Spinal cord (tissue), 10 donors: ENCODE results near the gene MAN1C1. TPM values are rescaled to one million over a fixed set of nuclear protein-coding genes. Genes with fewer than 3 reads are reported as not detected.

ENCODE experiments used
- DNase-seq, 6 donors: peaks; one replicate each; pipeline versions ENCODE4 v3.0.0 to v3.0.0-alpha.2; 2013 to 2015; ENCODE audit warnings: low spot score in 6 of 6, low read depth in 4 of 6
- H3K27ac ChIP-seq: one replicate; pipeline ENCODE4 v1.5.1; 2013; ENCODE audit warnings: low read depth, low read length, control low read depth
- H3K27me3 ChIP-seq: one replicate; pipeline ENCODE4 v1.6.1; 2013; ENCODE audit warnings: low read length; ENCODE audit not compliant: control insufficient read depth, insufficient read depth
- H3K36me3 ChIP-seq: one replicate; pipeline ENCODE4 v1.6.1; 2013; ENCODE audit warnings: low read length; ENCODE audit not compliant: control insufficient read depth, insufficient read depth
- H3K4me1 ChIP-seq: one replicate; pipeline ENCODE4 v1.6.1; 2013; ENCODE audit warnings: low read length; ENCODE audit not compliant: control insufficient read depth, insufficient read depth
- H3K4me3 ChIP-seq: one replicate; pipeline ENCODE4 v1.5.1; 2013; ENCODE audit warnings: low read depth, low read length, control low read depth
- H3K9me3 ChIP-seq: one replicate; pipeline ENCODE4 v1.6.1; 2013; ENCODE audit warnings: low read length; ENCODE audit not compliant: control insufficient read depth, insufficient read depth
- WGBS: methylation state at CpG from one replicate; pipeline ENCODE4 v1.1.5; 2013; ENCODE audit warnings: missing lambda C conversion rate; ENCODE audit not compliant: insufficient coverage; 5-methylcytosine and 5-hydroxymethylcytosine counted together
- polyA plus RNA-seq, 2 donors: library from polyadenylated mRNA; unstranded; fragments of 120-200 nt; gene quantifications; one replicate each; pipeline ENCODE4 v1.2.1, GENCODE V29; 2013; ENCODE audit not compliant: insufficient read length in 2 of 2
- total RNA-seq, 2 donors: library from RNA; depleted of rRNA in 1 of 2; stranded (reverse); fragments of 120-200 nt in 1 of 2; fragments of >200 nt in 1 of 2; gene quantifications; one replicate each; pipeline versions ENCODE4 v1.2.3 to v1.2.4, GENCODE V29; 2013 to 2014
- donor health status: healthy.

The MAN1C1 gene
- total and polyA plus RNA-seq, 4 donors = 18.4 to 59.7 (median 49.4) TPM

DNA sequence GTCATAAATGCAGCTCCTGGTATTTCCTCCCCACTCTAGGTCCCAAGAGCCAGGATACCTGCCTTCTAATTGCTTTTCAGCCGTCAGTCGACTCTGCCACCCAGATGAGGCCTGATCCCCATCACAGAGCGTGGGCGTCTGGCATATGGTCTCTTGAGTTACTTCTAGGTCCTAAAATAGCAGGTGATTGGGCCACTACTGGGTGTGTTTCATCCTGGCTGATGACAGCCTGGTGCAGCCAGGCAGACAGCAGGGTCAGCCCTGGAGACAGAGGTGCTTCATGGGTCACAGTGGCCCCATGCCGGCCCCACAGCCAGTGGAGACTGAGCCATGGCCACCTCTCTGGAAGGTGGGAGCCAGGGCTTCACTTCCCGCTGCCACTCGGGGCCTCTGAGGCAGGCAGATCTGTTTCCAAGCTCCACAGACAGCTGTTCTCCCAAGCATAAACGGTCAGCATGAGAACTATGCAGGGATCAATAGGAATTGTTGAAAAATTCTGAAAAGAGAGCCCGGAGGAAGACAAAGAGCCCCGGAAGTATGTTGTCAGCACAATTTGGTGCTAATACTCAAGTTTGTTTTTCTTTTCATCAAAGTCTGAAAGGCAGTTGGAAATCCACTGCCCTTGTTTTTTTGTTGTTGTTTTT is 83.0 kb downstream of the MAN1C1 start:
- peak in 1 of 6 donors; percentile 35 for DNase-seq
- Histone ChIP-seq H3K27ac (peak overlapping the region; percentile 71), H3K4me1 (peaks cover 67% of the 10 kb centered on the region), H3K27me3 (no peaks in the 10 kb centered on the region), H3K36me3 (peaks cover 3% of the 10 kb centered on the region), H3K9me3 (no peaks in the 10 kb centered on the region), H3K4me3 (no peak overlapping the region)
- 38% methylated on average over 8 of the region's 10 CpGs for WGBS

DNA sequence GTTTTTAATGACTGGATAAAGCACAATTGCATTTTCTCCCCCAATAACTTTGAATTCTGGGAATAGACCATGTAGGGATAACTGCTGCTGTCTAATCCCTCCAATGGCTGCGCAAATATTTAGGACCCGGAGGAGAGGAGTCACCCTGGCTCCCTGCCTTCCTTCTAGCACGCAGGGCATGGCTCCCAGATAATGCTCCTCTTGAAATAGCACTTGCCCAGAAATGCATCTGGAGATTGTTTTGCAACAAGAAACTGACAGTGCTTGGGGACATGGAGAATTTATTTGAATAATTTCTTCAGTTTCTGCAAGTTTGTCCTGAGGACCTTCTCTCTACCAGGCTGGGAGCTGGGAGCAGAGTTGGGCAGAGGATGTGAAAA is 83.5 kb downstream of the MAN1C1 start:
- Histone ChIP-seq H3K4me3 (no peak overlapping the region), H3K27me3 (no peaks in the 10 kb centered on the region), H3K27ac (peak overlapping the region; percentile 71), H3K36me3 (peaks cover 3% of the 10 kb centered on the region), H3K9me3 (no peaks in the 10 kb centered on the region), H3K4me1 (peaks cover 64% of the 10 kb centered on the region)
- 20% methylated on average over 3 of the region's 3 CpGs for WGBS
- peak in 1 of 6 donors; percentile 62 for DNase-seq

DNA sequence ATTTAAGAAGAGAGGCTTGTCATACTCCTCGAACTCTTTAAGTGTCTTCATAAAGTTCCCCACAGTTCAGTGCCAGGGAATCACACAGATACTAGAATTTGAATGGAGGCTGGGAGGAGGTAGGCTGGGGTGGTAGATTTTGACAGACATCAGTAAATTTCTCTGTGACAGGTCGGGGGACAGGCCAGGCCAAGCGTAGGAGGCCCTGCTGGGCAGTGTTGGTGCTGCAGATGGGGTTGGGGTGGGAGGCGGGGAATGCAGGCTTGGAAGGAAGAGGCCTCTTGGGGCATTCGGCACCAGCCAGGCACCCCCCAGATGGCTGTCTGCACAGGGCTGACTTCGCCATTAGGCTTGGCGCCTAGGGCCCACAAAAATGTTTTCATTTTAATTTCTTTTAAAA is 84.0 kb downstream of the MAN1C1 start:
- no peak for DNase-seq
- peaks cover 59% of the 10 kb centered on the region for H3K4me1 ChIP-seq
- no peaks in the 10 kb centered on the region for H3K9me3 ChIP-seq

DNA sequence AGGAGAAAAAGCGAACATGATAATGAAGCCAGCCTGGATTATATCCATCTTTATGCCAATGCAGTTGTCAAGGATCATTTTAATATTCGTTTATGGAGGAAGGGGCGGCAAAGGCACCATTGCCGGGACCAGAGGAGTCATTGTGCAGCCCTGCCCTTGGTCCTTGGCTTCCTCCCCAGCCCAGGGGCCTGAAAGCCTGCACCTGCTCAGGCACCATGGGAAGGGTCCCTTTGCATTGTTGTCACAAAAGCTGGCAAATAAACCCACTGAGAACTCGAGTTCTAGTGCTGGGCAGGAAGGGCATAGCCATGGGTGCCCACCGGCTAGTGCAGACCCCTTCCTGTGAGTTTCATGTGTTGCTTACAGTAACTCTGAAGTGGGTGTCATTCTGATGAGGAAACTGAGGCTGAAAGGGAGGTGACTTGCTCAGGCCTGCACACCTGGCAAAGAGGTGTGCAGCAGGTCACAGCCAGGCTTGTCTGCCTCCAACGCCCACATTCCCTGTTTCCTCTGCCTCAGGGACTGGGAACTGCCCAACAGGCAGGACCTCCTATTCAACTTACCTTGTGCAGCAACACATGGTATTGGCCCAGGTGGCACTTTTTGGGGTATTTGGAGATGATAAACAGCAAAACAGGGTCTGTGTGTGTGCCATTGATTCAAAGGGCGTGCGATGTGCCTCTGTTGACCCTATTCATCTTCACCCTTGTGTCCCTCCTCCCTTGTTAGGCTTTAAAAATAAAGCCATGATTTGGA is 84.6 kb downstream of the MAN1C1 start:
- peaks cover 54% of the 10 kb centered on the region for H3K4me1 ChIP-seq
- H3K36me3 ChIP-seq = peaks cover 3% of the 10 kb centered on the region
- H3K27me3 ChIP-seq = no peaks in the 10 kb centered on the region
- H3K9me3 ChIP-seq = no peaks in the 10 kb centered on the region
- 81% methylated on average over 9 of the region's 9 CpGs for WGBS
- H3K27ac ChIP-seq = no peak overlapping the region
- DNase-seq = no peak
- no peak overlapping the region for H3K4me3 ChIP-seq

More for the DNA sequence above, 84.0 kb downstream of the MAN1C1 start:
- H3K4me3 ChIP-seq = no peak overlapping the region
- H3K36me3 ChIP-seq = peaks cover 3% of the 10 kb centered on the region
- WGBS = 39% methylated on average over 5 of the region's 7 CpGs
- H3K27ac ChIP-seq = peak overlapping the region; percentile 71
- no peaks in the 10 kb centered on the region for H3K27me3 ChIP-seq

DNA sequence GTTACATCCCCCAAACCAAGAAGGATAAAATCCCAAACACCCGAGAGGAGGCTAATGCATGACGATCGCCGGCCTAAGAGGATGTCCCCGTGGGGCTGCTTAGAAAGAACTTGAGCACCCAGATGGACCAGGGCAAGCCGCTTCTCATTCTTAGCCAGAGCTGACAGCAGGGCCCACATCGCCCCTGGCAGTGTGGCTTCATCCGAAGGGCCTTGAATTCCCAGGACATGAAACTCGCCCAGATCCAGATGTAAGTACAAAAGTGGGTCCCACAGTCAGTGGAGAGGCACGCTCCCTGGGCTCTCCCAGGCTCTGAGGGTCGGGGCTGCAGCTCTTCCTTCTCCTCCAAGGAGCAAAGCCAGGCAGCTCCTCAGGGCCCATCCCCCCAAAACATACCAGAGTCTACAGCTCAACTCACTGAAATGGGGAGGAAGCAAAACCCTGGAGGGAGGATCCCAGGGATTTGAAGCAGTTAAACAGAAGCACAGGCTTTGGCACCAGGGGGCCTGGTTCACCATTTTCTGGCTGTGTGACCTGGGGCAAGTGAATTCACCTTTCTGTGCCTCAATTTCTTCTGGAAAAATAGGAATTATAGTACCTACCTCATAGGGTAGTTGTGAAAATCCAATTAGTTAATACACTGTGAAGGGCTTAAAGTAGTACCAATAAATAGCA is 85.6 kb downstream of the MAN1C1 start:
- Histone ChIP-seq H3K27ac (peak overlapping the region; percentile 25), H3K4me3 (no peak overlapping the region), H3K4me1 (peaks cover 51% of the 10 kb centered on the region), H3K9me3 (no peaks in the 10 kb centered on the region), H3K36me3 (peaks cover 3% of the 10 kb centered on the region), H3K27me3 (no peaks in the 10 kb centered on the region)
- DNase-seq = no peak
- 93% methylated on average over 10 of the region's 11 CpGs for WGBS

DNA sequence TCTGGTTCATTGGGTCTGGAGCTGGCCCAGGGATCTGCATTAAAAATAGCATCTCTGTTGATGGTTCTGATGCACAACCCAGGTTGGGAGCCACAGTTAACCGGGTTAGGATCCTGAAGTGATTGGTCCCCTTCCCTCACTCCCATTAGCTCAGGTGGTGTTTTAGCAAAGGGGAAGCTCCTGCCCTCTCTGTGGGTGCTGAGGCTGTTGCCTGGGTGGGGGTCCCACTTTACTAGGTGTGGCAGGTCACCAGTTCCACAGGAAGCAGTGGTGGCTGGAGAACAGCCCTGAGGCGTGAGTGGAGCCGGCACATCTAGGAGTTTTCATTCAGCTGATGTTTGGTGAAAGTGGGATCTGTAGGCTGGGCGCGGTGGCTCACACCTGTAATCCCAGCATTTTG is 86.5 kb downstream of the MAN1C1 start:
- peaks cover 3% of the 10 kb centered on the region for H3K36me3 ChIP-seq
- WGBS = no CpG with 5 or more reads among the region's 5 CpGs
- H3K27me3 ChIP-seq = no peaks in the 10 kb centered on the region
- H3K9me3 ChIP-seq = no peaks in the 10 kb centered on the region
- no peak overlapping the region for H3K4me3 ChIP-seq
- peaks cover 47% of the 10 kb centered on the region for H3K4me1 ChIP-seq
- no peak for DNase-seq
- H3K27ac ChIP-seq = no peak overlapping the region

DNA sequence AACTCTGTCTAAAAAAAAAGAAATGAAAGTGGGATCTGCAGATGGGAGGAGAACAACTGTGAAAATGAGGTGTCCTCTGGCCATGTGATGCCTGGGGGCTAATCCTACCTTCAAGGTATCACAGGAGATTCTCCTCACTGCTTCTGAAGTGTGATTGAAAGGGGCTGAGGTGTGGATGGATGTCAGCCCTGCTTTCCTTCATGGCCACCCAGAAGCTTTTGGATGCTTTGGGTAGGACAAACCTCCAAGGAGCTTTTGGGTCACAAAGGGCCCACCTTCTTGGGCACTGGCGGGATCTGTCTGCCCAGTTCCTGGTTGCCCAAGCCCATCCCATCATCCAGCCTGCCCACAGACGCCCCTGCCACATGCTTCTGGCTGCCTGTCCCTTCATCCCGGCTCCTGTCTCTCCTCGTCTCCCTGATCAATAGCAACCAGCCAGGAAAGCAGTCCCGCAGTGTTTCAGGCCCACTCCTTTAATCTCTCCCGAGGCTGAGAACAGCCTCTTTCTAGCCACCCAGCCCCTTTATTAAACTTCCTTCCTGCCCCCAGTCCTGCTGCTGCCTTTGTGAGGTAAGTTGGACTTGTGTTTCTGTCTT is 87.2 kb downstream of the MAN1C1 start:
- Histone ChIP-seq H3K9me3 (no peaks in the 10 kb centered on the region), H3K27ac (peak overlapping the region; percentile 11), H3K27me3 (no peaks in the 10 kb centered on the region), H3K36me3 (peaks cover 3% of the 10 kb centered on the region), H3K4me3 (no peak overlapping the region), H3K4me1 (peaks cover 40% of the 10 kb centered on the region)
- DNase-seq = no peak
- WGBS = 93% methylated on average over 5 of the region's 6 CpGs

DNA sequence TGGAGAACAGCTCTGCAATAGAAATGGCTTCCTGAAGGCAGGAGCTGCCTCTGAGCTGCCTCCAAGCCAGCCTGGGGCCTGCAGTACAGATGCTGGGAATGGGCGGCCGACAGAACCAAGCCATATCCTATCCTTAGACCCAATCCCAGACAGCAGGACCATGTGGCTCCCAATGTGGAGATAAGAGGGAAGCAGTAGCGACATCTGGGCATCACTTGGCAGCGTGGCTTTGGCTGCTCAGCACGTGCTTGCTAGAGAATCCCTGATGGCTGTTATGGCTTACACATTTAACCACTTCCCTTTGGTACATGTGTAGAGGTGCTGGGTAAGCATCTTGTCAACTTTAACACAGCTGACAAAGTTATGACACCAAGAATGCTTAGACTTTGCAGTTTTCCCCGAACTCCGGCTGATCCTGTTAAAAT is 87.7 kb downstream of the MAN1C1 start:
- WGBS = 83% methylated on average over 2 of the region's 7 CpGs
- DNase-seq = peak in 2 of 6 donors; percentile 75 to 78
- Histone ChIP-seq H3K4me1 (peaks cover 37% of the 10 kb centered on the region), H3K27ac (peak overlapping the region; percentile 11), H3K9me3 (no peaks in the 10 kb centered on the region), H3K36me3 (peaks cover 3% of the 10 kb centered on the region), H3K27me3 (no peaks in the 10 kb centered on the region), H3K4me3 (no peak overlapping the region)

DNA sequence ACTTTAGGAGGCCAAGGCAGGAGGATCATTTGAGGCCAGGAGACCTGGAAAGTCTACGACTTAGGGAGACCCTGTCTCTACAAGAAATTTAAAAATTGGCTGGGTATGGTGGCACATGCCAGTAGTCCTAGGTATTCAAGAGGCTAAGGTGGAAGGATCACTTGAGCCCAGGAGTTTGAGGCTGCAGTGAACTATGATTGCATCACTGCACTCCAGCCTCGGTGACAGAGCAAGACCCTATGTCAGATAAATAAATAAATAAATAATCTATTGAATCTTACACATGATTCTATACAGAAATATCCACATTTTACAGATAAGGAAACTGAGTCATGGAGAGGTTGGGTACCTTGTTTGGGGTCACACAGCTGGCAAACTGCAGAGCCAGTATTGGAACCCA is 89.1 kb downstream of the MAN1C1 start:
- H3K27ac ChIP-seq = no peak overlapping the region
- no peaks in the 10 kb centered on the region for H3K9me3 ChIP-seq
- peaks cover 26% of the 10 kb centered on the region for H3K4me1 ChIP-seq
- no peak overlapping the region for H3K4me3 ChIP-seq
- DNase-seq = no peak
- no peaks in the 10 kb centered on the region for H3K27me3 ChIP-seq
- H3K36me3 ChIP-seq = peaks cover 3% of the 10 kb centered on the region
- WGBS = 100% methylated on average over 1 of the region's 2 CpGs
